Caco-2 (cell line): ENCODE measurements around the gene TMC1. TPM values are rescaled to one million over a fixed set of nuclear protein-coding genes. Genes with fewer than 3 reads are reported as not detected.

ENCODE experiments used
- BruUV-seq: library from RNA; stranded (reverse); fragments of 400-500 nt; replicated peaks from 2 replicates; lab custom pipeline; 2021; lab: Mats Ljungman, UMichigan
- CTCF ChIA-PET: fragments of 300-600 bp; sonication (Branson Sonifier 250); formaldehyde crosslinking; loops from one replicate; lab custom pipeline; 2022; ENCODE audit warnings: antibody characterized with exemption; lab: Charles Lee
- POLR2A ChIA-PET: fragments of 300-600 bp; sonication (Branson Sonifier 250); formaldehyde crosslinking; loops from one replicate; lab custom pipeline; 2022; ENCODE audit warnings: antibody characterized with exemption; lab: Charles Lee
- DNase-seq, 2 experiments: peaks; one replicate each; pipeline versions ENCODE4 v3.0.0 to v3.0.0-alpha.2; 2020 to 2022
- H3K27me3 ChIP-seq: replicated peaks from 2 replicates; pipeline ENCODE4 v1.6.0; 2011; ENCODE audit warnings: low read length; ENCODE audit not compliant: control insufficient read depth, insufficient read depth
- H3K36me3 ChIP-seq: 2 replicates; pipeline ENCODE4 v1.5.1; 2011; ENCODE audit warnings: low read length; ENCODE audit not compliant: control insufficient read depth, insufficient read depth
- H3K4me1 ChIP-seq: fragments of 250-450 bp; sonication (Bioruptor Pico); 2 replicates; pipeline ENCODE4 v1.5.1; 2020; ENCODE audit warnings: mild to moderate bottlenecking
- H3K4me3 ChIP-seq: 2 replicates; pipeline ENCODE4 v1.5.1; 2011; ENCODE audit warnings: low read depth, mild to moderate bottlenecking, control low read depth, low read length
- H3K9me3 ChIP-seq: fragments of 250-450 bp; sonication (Bioruptor Pico); 2 replicates; pipeline ENCODE4 v1.5.1; 2020; ENCODE audit warnings: mild to moderate bottlenecking, moderate library complexity
- H3K27ac Mint-ChIP-seq: one replicate; pipeline ENCODE4 v1.8.0; 2022; ENCODE audit warnings: mixed read lengths; ENCODE audit not compliant: unreplicated experiment
- H3K27me3 Mint-ChIP-seq: one replicate; pipeline ENCODE4 v1.8.0; 2022; ENCODE audit warnings: mixed read lengths; ENCODE audit not compliant: insufficient read depth, unreplicated experiment
- H3K36me3 Mint-ChIP-seq: one replicate; pipeline ENCODE4 v1.8.0; 2022; ENCODE audit warnings: mild to moderate bottlenecking, mixed read lengths; ENCODE audit not compliant: insufficient read depth, unreplicated experiment
- H3K4me1 Mint-ChIP-seq: one replicate; pipeline ENCODE4 v1.8.0; 2022; ENCODE audit warnings: low read depth, mixed read lengths; ENCODE audit not compliant: unreplicated experiment
- H3K4me3 Mint-ChIP-seq: one replicate; pipeline ENCODE4 v1.8.0; 2022; ENCODE audit warnings: mild to moderate bottlenecking, moderate library complexity, mixed read lengths; ENCODE audit not compliant: unreplicated experiment
- H3K9me3 Mint-ChIP-seq: one replicate; pipeline ENCODE4 v1.8.0; 2022; ENCODE audit warnings: mixed read lengths; ENCODE audit not compliant: unreplicated experiment
- intact Hi-C: fragments of 100-400 bp; cut with micrococcal nuclease; formaldehyde crosslinking; loops from one replicate; pipeline ENCODE4 v1.10.0; 2022; ENCODE audit not compliant: unreplicated experiment
- total RNA-seq: library from RNA; stranded (reverse); gene quantifications from 2 replicates; pipeline ENCODE4 v1.2.3, GENCODE V29; 2022
- TF ChIP-seq, protein P1 (sequence below), 2 experiments: fragments of 200-600 bp in 1 of 2; IDR thresholded peaks; 1 replicate in 1 of 2; 2 replicates in 1 of 2; pipeline versions ENCODE4 v1.5.1 to v1.8.0; 2011 to 2022; ENCODE audit warnings: antibody characterized with exemption in 1 of 2, control low read depth in 1 of 2, inconsistent platforms in 1 of 2, low read depth in 1 of 2, low read length in 1 of 2, mild to moderate bottlenecking in 1 of 2, moderate library complexity in 1 of 2; ENCODE audit not compliant: insufficient read depth in 1 of 2, severe bottlenecking in 1 of 2, unreplicated experiment in 1 of 2

Gene TMC1
- total RNA-seq, 1 experiment from 2014 or later: not detected

DNA sequence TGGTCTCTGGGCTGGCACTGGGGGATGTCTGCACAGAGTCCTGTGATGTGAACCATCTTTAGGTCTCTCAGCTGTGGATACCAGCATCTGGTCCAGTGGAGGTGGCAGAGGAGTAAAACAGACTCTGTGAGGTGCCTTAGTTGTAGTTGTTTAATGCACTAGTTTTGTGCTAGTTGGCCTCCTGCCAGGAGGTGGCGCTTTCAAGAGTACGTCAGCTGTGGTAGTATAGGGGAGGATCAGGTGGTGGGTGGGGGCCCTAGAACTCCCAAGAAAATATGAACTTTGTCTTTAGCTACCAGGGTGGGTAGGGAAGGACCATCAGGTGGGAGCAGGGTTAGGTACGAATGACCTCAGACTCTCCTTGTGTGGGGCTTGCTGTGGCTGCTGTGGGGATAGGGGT, 197.1 kb downstream of the TMC1 start:
- H3K27ac Mint-ChIP-seq: no peak overlapping the region
- Histone ChIP-seq H3K27me3 (no peaks in the 10 kb centered on the region), H3K9me3 (no peaks in the 10 kb centered on the region), H3K4me1 (no peaks in the 10 kb centered on the region), H3K36me3 (no peaks in the 10 kb centered on the region), H3K4me3 (no peak overlapping the region)
- CTCF ChIA-PET: interaction anchor here (0.6 kb wide), 1 partner anchor 318 kb away, joined by 3 read pairs; no protein-coding TSS in a partner anchor
- peaks cover 6% of the 10 kb centered on the region for H3K36me3 Mint-ChIP-seq
- no peaks in the 10 kb centered on the region for H3K9me3 Mint-ChIP-seq
- POLR2A ChIA-PET: no interaction called here
- TF ChIP-seq, protein P1, sequence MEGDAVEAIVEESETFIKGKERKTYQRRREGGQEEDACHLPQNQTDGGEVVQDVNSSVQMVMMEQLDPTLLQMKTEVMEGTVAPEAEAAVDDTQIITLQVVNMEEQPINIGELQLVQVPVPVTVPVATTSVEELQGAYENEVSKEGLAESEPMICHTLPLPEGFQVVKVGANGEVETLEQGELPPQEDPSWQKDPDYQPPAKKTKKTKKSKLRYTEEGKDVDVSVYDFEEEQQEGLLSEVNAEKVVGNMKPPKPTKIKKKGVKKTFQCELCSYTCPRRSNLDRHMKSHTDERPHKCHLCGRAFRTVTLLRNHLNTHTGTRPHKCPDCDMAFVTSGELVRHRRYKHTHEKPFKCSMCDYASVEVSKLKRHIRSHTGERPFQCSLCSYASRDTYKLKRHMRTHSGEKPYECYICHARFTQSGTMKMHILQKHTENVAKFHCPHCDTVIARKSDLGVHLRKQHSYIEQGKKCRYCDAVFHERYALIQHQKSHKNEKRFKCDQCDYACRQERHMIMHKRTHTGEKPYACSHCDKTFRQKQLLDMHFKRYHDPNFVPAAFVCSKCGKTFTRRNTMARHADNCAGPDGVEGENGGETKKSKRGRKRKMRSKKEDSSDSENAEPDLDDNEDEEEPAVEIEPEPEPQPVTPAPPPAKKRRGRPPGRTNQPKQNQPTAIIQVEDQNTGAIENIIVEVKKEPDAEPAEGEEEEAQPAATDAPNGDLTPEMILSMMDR (IDR thresholded peaks at IDR 0.05; ENCODE audit: insufficient read depth in 1 of 2, low read depth in 1 of 2, low read length in 1 of 2, severe bottlenecking in 1 of 2, unreplicated experiment in 1 of 2): no peak
- BruUV-seq: no TSS peak
- no peak overlapping the region for H3K4me3 Mint-ChIP-seq
- no peaks in the 10 kb centered on the region for H3K4me1 Mint-ChIP-seq
- H3K27me3 Mint-ChIP-seq: peaks cover 7% of the 10 kb centered on the region
- no peak for DNase-seq
- intact Hi-C loops: no loop called here

DNA sequence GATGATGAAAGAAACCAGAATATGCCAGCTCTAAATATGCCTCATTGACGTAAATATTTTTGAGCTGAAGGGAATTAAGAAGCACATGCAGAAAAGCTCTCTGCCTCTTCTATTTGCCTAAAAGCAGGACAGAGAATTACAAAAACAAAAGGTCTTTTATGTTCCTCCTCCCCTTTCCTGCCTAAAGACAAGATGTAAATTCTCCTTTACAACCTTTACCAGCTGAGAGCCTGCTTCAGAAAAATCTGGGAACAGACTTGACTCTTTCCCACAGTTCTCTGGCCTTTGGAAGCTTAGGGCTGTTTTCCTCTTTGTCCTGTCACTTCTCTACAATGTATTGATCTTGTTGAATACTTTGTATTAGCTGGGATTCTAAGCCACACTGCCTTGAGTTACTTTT, 199.7 kb downstream of the TMC1 start:
- no peaks in the 10 kb centered on the region for H3K27me3 Mint-ChIP-seq
- no peak overlapping the region for H3K4me3 ChIP-seq
- H3K4me3 Mint-ChIP-seq: no peak overlapping the region
- no peaks in the 10 kb centered on the region for H3K4me1 ChIP-seq
- H3K4me1 Mint-ChIP-seq: no peaks in the 10 kb centered on the region
- POLR2A ChIA-PET: no interaction called here
- no peaks in the 10 kb centered on the region for H3K36me3 ChIP-seq
- BruUV-seq: no TSS peak
- DNase-seq: no peak
- H3K27ac Mint-ChIP-seq: no peak overlapping the region
- no peaks in the 10 kb centered on the region for H3K27me3 ChIP-seq
- H3K9me3 ChIP-seq: no peaks in the 10 kb centered on the region
- CTCF ChIA-PET: no interaction called here
- intact Hi-C loops: no loop called here
- H3K36me3 Mint-ChIP-seq: no peaks in the 10 kb centered on the region
- TF ChIP-seq, protein P1 (IDR thresholded peaks at IDR 0.05; ENCODE audit: insufficient read depth in 1 of 2, low read depth in 1 of 2, low read length in 1 of 2, severe bottlenecking in 1 of 2, unreplicated experiment in 1 of 2): no peak
- no peaks in the 10 kb centered on the region for H3K9me3 Mint-ChIP-seq

DNA sequence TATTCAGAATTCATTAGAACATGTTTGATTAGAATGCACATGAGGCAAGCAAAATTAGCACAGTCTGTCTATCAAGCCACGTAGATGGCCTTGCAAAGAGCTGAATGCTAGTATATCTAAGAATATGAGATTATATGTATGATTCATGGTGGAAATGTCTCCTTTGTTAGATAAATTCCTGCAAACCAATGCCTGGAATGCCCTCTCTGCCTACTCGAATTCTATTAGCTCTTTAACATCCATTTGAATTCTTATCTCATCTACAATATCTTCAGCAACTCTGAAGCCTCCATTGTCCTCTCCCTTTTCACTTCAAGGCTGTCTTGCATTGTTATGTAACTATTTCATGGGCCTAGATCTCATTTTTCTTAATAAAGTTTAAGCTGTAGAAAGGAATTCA, 205.5 kb downstream of the TMC1 start:
- BruUV-seq: no TSS peak
- H3K9me3 Mint-ChIP-seq: no peaks in the 10 kb centered on the region
- H3K27me3 Mint-ChIP-seq: no peaks in the 10 kb centered on the region
- intact Hi-C loops: no loop called here
- no peak for DNase-seq
- no peak overlapping the region for H3K4me3 ChIP-seq
- H3K4me3 Mint-ChIP-seq: no peak overlapping the region
- POLR2A ChIA-PET: no interaction called here
- CTCF ChIA-PET: no interaction called here
- no peaks in the 10 kb centered on the region for H3K36me3 Mint-ChIP-seq
- no peaks in the 10 kb centered on the region for H3K4me1 ChIP-seq
- no peaks in the 10 kb centered on the region for H3K9me3 ChIP-seq
- H3K4me1 Mint-ChIP-seq: no peaks in the 10 kb centered on the region
- H3K27me3 ChIP-seq: no peaks in the 10 kb centered on the region
- no peak overlapping the region for H3K27ac Mint-ChIP-seq
- TF ChIP-seq, protein P1 (IDR thresholded peaks at IDR 0.05; ENCODE audit: insufficient read depth in 1 of 2, low read depth in 1 of 2, low read length in 1 of 2, severe bottlenecking in 1 of 2, unreplicated experiment in 1 of 2): no peak
- no peaks in the 10 kb centered on the region for H3K36me3 ChIP-seq
